Ecto neural progenitor cell (in vitro differentiated cells): Measurements from ENCODE around the gene PCDH15.
A peak's percentile ranks its signal among the peaks of the same experiment; 100 is the strongest.

Source experiments
- DNase-seq: peaks from one replicate; pipeline ENCODE4 v3.0.0-alpha.2; 2018; ENCODE audit warnings: low spot score

Gene PCDH15

GRCh38 chr10:54800741-54801421 is at the start of gene PCDH15:
PCDH15 (minus strand) TSS chr10:54801231; CDS start chr10:54664262, 136,969 bp downstream.
- peak; percentile 61 for DNase-seq

GRCh38 chr10:54843932-54844331 is 42.9 kb upstream of the PCDH15 start:
- no peak for DNase-seq

- no peak for DNase-seq
Measured at GRCh38 chr10:54843085-54843646, 42.1 kb upstream of the PCDH15 start.

- DNase-seq, result no peak
Measured at GRCh38 chr10:54837479-54837878, 36.4 kb upstream of the PCDH15 start.

GRCh38 chr10:54833029-54833428 is 32.0 kb upstream of the PCDH15 start:
- no peak for DNase-seq

- DNase-seq, result no peak
Measured at GRCh38 chr10:54826994-54827560, 26.0 kb upstream of the PCDH15 start.

GRCh38 chr10:54815583-54815982 is 14.6 kb upstream of the PCDH15 start:
- DNase-seq, result no peak

GRCh38 chr10:54808186-54808935 is 7.3 kb upstream of the PCDH15 start:
- no peak for DNase-seq

GRCh38 chr10:54799506-54799905 is 1.5 kb downstream of the PCDH15 start:
- no peak for DNase-seq

- no peak for DNase-seq
Measured at GRCh38 chr10:54797636-54798321, 3.3 kb downstream of the PCDH15 start.

GRCh38 chr10:54796881-54797280 is 4.2 kb downstream of the PCDH15 start:
- DNase-seq, result no peak

- no peak for DNase-seq
Measured at GRCh38 chr10:54776622-54777021, 24.4 kb downstream of the PCDH15 start.

- DNase-seq, result no peak
Measured at GRCh38 chr10:54772468-54773122, 28.4 kb downstream of the PCDH15 start.

- DNase-seq, result no peak
Measured at GRCh38 chr10:54769051-54769450, 32.0 kb downstream of the PCDH15 start.

- no peak for DNase-seq
Measured at GRCh38 chr10:54758791-54759190, 42.2 kb downstream of the PCDH15 start.

- no peak for DNase-seq
Measured at GRCh38 chr10:54749623-54750022, 51.4 kb downstream of the PCDH15 start.

- DNase-seq, result no peak
Measured at GRCh38 chr10:54745436-54745835, 55.6 kb downstream of the PCDH15 start.

GRCh38 chr10:54742416-54742815 is 58.6 kb downstream of the PCDH15 start:
- DNase-seq, result no peak

- no peak for DNase-seq
Measured at GRCh38 chr10:54728511-54728910, 72.5 kb downstream of the PCDH15 start.

GRCh38 chr10:54722075-54722474 is 79.0 kb downstream of the PCDH15 start:
- DNase-seq, result no peak

- DNase-seq, result no peak
Measured at GRCh38 chr10:54710918-54711317, 90.1 kb downstream of the PCDH15 start.

- no peak for DNase-seq
Measured at GRCh38 chr10:54708591-54708990, 92.4 kb downstream of the PCDH15 start.
